ENCODE measurements around the gene TLCD2.
"Not testable (repeated sequence)": the region's sequence is repeated elsewhere in the genome, so short reads cannot be mapped to it uniquely, and the experiment has no call there.

The TLCD2 gene

DNA sequence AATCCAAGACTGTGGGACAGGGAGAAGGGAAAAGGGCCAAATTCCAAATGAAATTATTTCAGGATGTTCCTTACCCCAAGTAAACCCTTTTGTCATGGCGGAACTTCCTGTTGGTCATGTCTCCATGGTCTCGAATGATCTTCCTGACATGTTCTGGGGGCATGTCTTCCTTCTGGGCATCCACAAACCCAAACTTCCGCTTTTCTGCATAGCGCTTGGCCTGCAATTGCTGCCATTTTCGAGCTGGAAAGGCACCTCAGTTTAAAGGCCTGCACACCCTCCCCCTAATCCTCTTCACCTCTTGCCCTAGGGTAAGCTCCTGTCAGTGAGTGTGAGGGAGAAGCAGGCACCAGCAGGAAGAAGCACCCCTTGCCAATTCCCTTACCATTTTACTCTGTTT lies 26.7 kb downstream of the TLCD2 start:
- TF ChIP-seq, protein P1, sequence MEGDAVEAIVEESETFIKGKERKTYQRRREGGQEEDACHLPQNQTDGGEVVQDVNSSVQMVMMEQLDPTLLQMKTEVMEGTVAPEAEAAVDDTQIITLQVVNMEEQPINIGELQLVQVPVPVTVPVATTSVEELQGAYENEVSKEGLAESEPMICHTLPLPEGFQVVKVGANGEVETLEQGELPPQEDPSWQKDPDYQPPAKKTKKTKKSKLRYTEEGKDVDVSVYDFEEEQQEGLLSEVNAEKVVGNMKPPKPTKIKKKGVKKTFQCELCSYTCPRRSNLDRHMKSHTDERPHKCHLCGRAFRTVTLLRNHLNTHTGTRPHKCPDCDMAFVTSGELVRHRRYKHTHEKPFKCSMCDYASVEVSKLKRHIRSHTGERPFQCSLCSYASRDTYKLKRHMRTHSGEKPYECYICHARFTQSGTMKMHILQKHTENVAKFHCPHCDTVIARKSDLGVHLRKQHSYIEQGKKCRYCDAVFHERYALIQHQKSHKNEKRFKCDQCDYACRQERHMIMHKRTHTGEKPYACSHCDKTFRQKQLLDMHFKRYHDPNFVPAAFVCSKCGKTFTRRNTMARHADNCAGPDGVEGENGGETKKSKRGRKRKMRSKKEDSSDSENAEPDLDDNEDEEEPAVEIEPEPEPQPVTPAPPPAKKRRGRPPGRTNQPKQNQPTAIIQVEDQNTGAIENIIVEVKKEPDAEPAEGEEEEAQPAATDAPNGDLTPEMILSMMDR (IDR thresholded peaks at IDR 0.05; ENCODE audit: control insufficient read depth, extremely low read depth, insufficient read depth) = no peak
- H3K4me3 ChIP-seq (ENCODE audit: low read depth, low read length) = peak overlapping the region; percentile 88
- no peak for DNase-seq (ENCODE audit: low read depth)

DNA sequence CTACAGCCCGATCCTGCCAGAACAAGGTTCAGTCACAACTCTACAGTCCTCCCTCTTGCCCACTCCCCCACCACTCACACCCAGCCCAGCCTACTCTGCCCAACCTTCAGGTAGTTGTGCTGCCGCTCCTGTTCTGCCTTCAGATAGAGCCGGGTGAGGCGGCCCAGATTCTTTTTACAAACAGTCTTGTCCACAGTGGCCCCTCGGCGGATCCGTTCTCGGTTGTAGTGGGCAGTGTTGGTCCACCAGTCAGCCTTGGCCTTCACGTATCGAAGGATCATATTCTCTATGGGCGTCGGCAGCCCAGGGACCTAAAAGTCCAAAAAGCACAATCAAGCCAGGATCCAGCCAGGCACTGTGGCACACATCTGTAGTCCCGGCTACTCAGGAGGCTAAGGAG lies 33.8 kb downstream of the TLCD2 start:
- no peak for DNase-seq (ENCODE audit: low read depth)
- TF ChIP-seq, protein P1 (IDR thresholded peaks at IDR 0.05; ENCODE audit: control insufficient read depth, extremely low read depth, insufficient read depth) = no peak
- no peak overlapping the region for H3K4me3 ChIP-seq (ENCODE audit: low read depth, low read length)

DNA sequence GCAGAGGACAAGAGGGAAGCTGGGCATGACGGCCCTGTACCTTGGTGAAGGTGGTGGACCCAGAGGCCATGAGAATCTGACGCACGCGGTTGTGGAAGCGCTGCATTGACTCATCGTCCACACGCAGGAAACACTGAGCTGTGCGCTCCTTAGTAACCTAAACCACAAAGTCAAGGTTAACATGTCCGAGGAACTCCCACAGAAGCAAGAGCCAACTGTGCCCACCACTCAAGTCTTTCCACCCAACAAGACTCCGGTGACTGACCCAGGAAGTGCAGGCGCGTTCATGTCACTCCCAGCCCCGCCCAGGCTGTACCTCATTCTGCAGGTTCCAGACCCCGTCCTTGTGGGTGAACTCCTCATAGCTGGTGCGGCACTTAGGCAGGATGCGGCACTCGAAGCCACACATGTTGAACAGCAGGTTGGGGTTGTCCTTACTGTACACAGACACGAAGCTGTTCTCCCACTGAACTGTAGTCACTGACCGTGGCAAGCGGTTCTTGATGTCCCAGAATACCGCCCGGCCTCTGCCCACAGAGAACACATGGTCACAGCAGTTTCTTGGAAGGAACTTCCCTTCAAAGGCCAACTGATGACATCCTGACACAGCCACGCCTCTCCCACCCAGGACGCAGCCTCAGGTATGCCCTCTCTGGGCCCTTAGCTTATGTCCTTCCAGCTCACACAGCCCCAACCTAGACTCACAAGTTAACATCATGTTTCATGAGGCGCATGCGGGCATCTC lies 37.0 kb downstream of the TLCD2 start:
- H3K4me3 ChIP-seq (ENCODE audit: low read depth, low read length) = no peak overlapping the region
- TF ChIP-seq, protein P1 (IDR thresholded peaks at IDR 0.05; ENCODE audit: control insufficient read depth, extremely low read depth, insufficient read depth) = no peak
- no peak for DNase-seq (ENCODE audit: low read depth)

DNA sequence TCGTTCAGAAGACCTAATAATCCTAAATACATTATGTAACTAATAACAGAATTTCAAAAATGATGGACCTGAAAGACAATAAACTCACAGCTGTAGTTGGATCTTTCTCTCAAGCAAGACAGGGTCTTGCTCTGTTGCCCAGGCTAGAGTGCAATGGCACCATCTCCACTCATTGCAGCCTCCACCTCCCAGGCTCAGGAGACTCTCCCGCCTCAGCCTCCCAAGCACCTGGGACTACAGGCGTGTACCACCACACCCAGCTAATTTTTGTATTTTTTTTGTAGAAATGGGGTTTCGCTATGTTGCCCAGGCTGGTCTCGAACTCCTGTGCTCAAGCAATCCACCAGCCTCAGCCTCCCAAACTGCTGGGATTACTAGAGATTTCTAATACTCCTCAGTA lies 46.2 kb downstream of the TLCD2 start:
- DNase-seq (ENCODE audit: low read depth); H3K4me3 ChIP-seq (ENCODE audit: low read depth, low read length): not testable (repeated sequence)

DNA sequence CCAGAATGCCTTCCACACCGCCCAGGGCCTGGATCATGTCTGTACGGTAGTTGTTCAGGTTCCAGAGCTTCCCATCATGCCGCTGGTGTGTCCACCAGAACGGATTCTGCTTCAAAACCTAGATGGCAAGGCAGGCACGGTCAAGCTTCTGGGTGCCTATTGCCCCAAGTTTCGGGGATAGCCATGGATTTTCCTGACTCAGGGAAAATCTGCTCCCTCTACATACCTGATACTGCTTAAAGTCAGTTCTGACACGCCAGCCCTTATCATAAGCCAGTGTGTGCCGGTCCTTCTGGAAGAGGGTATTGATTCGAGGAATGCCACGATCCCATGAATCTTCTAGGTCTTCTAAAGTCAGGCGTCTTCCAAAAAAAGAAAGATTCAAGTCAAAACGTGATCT lies 49.1 kb downstream of the TLCD2 start:
- no peak for DNase-seq (ENCODE audit: low read depth)
- TF ChIP-seq, protein P1 (IDR thresholded peaks at IDR 0.05; ENCODE audit: control insufficient read depth, extremely low read depth, insufficient read depth) = no peak
- no peak overlapping the region for H3K4me3 ChIP-seq (ENCODE audit: low read depth, low read length)

DNA sequence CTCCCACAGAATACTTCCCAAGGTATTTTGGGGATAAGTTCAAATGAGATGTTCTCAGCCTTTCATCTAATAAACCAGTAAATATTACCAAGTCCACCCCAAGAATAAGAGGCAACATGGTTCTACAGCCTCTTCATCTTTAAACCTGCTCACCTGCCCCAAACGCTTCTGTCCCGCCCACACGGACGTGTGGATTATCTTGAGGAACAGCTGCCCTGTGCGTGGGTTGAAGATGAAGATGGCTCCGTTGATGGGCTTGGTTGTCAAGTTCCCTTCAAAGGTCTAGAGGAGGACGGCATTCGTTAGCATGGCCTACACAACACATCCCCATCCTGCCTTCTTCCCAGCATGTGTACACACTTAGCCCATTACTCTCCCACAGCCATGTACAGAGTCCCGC lies 52.1 kb downstream of the TLCD2 start:
- no peak for DNase-seq (ENCODE audit: low read depth)
- TF ChIP-seq, protein P1 (IDR thresholded peaks at IDR 0.05; ENCODE audit: control insufficient read depth, extremely low read depth, insufficient read depth) = no peak

DNA sequence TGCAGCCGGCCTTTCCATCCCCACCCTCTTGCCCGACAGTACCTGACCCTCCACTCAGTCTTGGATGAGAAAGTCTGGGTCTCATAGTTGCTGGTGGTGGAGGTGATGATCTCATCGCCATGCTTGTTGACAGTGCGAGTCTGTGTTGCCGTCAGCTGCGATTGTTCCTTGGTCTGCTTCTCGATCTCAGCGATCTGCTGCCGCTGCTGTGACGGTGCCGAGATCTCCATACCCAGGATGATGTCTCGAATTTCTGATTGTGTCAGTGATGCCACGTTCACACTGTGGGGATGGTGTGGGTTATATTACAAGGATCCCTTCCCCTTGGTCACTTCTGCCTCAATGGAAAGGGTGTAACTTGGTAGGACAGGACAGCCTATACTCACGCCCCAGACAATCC lies 56.4 kb downstream of the TLCD2 start:
- DNase-seq (ENCODE audit: low read depth) = no peak
- no peak overlapping the region for H3K4me3 ChIP-seq (ENCODE audit: low read depth, low read length)
- TF ChIP-seq, protein P1 (IDR thresholded peaks at IDR 0.05; ENCODE audit: control insufficient read depth, extremely low read depth, insufficient read depth) = no peak

More for the DNA sequence above, 52.1 kb downstream of the TLCD2 start:
- no peak overlapping the region for H3K4me3 ChIP-seq (ENCODE audit: low read depth, low read length)

DNA sequence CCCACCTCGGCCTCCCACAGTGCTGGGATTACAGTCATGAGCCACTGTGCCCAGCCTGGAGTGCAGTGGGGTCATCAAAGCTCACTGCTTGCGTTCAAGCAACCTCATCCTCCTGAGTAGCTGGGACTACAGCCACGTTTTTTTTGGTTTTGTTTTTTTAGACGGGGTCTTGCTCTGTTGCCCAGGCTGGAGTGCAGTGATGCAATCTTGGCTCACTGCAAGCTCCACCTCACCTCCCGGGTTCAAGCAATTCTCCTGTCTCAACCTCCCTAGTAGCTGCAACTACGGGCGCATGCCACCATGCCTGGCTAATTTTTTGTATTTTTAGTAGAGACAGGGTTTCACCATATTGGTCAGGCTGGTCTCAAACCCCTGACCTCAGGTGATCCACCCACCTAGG lies 57.4 kb downstream of the TLCD2 start:
- H3K4me3 ChIP-seq (ENCODE audit: low read depth, low read length); DNase-seq (ENCODE audit: low read depth): not testable (repeated sequence)

Measured in LNCaP clone FGC (cell line).